Peyer's patch (tissue), 4 donors: ENCODE measurements around the gene MRPS35.
"Not testable (repeated sequence)": the region's sequence is repeated elsewhere in the genome, so short reads cannot be mapped to it uniquely, and the experiment has no call there.

Source experiments
- POLR2A ChIP-seq, 2 donors: fragments of 450-650 bp; IDR thresholded peaks; one replicate each; pipeline ENCODE4 v1.5.1; 2017; ENCODE audit warnings: antibody characterized with exemption in 2 of 2, mild to moderate bottlenecking in 2 of 2, moderate library complexity in 2 of 2
- TF ChIP-seq, protein P1 (sequence below), 6 experiments: fragments of 450-650 bp in 4 of 6; fragments of 200-600 bp in 2 of 6; sonication (generic) in 1 of 6; IDR thresholded peaks; one replicate each; pipeline ENCODE4 v1.5.1; 2017 to 2019; ENCODE audit warnings: antibody characterized with exemption in 6 of 6, mild to moderate bottlenecking in 3 of 6, moderate library complexity in 1 of 6

DNA sequence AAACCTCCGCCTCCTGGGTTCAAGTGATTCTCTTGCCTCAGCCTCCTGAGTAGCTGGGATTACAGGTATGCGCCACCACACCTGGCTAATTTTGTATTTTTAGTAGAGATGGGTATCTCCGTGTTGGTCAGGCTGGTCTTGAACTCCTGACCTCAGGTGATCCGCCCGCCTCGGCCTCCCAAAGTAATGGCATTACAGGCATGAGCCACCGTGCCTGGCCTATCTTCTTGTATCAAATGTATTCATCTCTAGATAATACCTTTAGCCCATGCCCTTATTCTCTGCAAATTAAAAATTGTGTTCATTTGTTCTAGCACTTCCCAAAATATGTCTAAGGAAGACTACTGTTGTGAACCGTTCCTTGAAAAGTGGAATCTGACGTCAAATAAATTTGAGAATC is 23.7 kb downstream of the MRPS35 start:
- TF ChIP-seq, protein P1, sequence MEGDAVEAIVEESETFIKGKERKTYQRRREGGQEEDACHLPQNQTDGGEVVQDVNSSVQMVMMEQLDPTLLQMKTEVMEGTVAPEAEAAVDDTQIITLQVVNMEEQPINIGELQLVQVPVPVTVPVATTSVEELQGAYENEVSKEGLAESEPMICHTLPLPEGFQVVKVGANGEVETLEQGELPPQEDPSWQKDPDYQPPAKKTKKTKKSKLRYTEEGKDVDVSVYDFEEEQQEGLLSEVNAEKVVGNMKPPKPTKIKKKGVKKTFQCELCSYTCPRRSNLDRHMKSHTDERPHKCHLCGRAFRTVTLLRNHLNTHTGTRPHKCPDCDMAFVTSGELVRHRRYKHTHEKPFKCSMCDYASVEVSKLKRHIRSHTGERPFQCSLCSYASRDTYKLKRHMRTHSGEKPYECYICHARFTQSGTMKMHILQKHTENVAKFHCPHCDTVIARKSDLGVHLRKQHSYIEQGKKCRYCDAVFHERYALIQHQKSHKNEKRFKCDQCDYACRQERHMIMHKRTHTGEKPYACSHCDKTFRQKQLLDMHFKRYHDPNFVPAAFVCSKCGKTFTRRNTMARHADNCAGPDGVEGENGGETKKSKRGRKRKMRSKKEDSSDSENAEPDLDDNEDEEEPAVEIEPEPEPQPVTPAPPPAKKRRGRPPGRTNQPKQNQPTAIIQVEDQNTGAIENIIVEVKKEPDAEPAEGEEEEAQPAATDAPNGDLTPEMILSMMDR (IDR thresholded peaks at IDR 0.05), result not testable (repeated sequence)
- not testable (repeated sequence) for TF ChIP-seq POLR2A (IDR thresholded peaks at IDR 0.05)
